Measurements from ENCODE around the gene TPMT. TPM values are rescaled to one million over a fixed set of nuclear protein-coding genes. Genes with fewer than 3 reads are reported as not detected.

Gene TPMT
- total RNA-seq, 4 donors from 2014 or later = 16.3 to 50.8 (median 26.4) TPM

DNA sequence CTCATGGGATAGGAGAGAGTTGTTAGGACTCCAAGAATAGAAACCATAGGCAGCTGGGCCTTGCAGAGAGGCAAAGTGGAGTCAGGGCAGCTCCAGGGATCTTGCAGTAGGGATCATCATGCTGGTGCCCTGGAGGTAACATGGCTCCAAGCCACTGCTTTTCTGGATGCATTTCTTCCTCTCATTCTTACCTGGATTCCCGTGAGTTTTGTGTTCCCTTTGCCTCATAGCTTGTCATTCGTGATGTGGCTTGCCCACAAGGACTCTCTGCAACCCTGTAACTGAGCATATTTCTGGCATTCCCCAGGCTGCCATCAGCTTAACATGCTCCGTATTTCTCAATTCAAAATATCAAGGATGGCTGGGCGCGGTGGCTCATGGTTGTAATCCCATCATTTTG, 37.7 kb downstream of the TPMT start:
- H3K4me1 ChIP-seq = peaks cover under 1 to 3% (median 2%) of the 10 kb centered on the region in 4 donors
- H3K27ac ChIP-seq = no peak overlapping the region
- no peaks in the 10 kb centered on the region for H3K36me3 ChIP-seq
- no peak for DNase-seq
- no peaks in the 10 kb centered on the region for H3K27me3 ChIP-seq
- H3K4me3 ChIP-seq = no peak overlapping the region
- H3K9me3 ChIP-seq = no peaks in the 10 kb centered on the region
- no peak for TF ChIP-seq POLR2A (IDR thresholded peaks at IDR 0.05)
- TF ChIP-seq, protein P1, sequence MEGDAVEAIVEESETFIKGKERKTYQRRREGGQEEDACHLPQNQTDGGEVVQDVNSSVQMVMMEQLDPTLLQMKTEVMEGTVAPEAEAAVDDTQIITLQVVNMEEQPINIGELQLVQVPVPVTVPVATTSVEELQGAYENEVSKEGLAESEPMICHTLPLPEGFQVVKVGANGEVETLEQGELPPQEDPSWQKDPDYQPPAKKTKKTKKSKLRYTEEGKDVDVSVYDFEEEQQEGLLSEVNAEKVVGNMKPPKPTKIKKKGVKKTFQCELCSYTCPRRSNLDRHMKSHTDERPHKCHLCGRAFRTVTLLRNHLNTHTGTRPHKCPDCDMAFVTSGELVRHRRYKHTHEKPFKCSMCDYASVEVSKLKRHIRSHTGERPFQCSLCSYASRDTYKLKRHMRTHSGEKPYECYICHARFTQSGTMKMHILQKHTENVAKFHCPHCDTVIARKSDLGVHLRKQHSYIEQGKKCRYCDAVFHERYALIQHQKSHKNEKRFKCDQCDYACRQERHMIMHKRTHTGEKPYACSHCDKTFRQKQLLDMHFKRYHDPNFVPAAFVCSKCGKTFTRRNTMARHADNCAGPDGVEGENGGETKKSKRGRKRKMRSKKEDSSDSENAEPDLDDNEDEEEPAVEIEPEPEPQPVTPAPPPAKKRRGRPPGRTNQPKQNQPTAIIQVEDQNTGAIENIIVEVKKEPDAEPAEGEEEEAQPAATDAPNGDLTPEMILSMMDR (IDR thresholded peaks at IDR 0.05) = no peak

DNA sequence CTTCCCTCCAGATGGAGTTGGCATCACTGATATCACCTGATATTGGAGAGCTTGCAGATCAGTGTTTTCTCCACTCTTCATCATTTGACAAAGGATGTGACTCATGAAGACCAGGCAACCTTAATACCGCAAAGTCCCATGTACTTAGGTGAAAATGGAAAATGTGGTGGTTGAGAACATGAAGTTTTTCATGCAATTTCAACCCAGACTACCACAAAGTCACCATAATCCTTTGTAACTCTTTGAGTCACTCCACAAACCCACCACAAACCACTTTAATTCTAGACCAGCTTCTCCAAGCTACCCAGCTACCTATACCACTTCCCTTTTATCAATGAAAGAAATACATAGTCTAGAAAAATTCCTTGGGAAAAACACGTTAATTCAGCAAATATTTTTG, 39.5 kb downstream of the TPMT start:
- no peaks in the 10 kb centered on the region for H3K4me1 ChIP-seq
- no peaks in the 10 kb centered on the region for H3K36me3 ChIP-seq
- DNase-seq = no peak
- H3K4me3 ChIP-seq = no peak overlapping the region
- no peaks in the 10 kb centered on the region for H3K9me3 ChIP-seq
- H3K27ac ChIP-seq = no peak overlapping the region
- TF ChIP-seq, protein P1 (IDR thresholded peaks at IDR 0.05) = no peak
- no peak for TF ChIP-seq POLR2A (IDR thresholded peaks at IDR 0.05)
- H3K27me3 ChIP-seq = no peaks in the 10 kb centered on the region

DNA sequence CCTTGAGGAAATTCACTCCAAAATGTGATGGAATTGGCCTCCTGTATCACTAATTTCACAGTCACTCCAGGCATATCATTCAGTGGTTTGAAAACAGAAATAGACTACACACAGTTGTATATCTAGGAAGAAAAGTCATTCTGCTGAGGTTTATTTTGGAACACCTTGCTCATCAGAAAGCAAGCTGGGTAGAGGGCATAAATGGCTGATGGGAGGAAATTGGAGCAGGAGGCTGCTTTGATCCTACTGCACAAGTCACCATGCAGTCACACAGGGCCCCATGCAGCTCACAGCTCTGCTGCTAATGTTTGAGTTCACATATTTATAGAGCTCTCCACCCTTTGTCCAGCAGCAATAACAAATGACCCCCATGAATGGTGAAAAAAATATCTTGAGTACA, 44.7 kb downstream of the TPMT start:
- Histone ChIP-seq H3K4me3 (no peak overlapping the region), H3K27me3 (no peaks in the 10 kb centered on the region), H3K9me3 (peaks cover 0 to 3% (median 0%) of the 10 kb centered on the region in 4 donors), H3K36me3 (no peaks in the 10 kb centered on the region), H3K27ac (no peak overlapping the region), H3K4me1 (no peaks in the 10 kb centered on the region)
- DNase-seq = no peak
- TF ChIP-seq POLR2A (IDR thresholded peaks at IDR 0.05) = no peak
- TF ChIP-seq, protein P1 (IDR thresholded peaks at IDR 0.05) = no peak

DNA sequence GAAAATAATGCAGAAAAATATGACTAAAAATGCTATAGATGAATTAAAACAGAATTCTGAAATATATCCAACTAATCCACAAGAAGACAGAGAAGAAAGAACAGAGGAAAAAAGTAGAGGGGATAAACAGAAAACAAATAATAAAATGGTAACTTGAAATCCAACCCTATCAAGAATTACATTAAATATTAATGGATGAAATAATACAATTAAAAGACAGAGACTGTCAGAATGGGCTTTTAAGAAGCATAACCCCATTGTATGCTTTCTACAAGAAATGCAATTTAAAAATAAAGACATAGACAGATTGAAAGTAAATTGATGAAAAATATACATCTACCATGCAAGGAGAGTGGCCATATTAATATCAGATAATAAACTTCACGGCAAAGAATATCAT, 47.8 kb downstream of the TPMT start:
- H3K36me3 ChIP-seq = no peaks in the 10 kb centered on the region
- DNase-seq = no peak
- TF ChIP-seq, protein P1 (IDR thresholded peaks at IDR 0.05) = no peak
- TF ChIP-seq POLR2A (IDR thresholded peaks at IDR 0.05) = no peak
- H3K27ac ChIP-seq = no peak overlapping the region
- H3K27me3 ChIP-seq = no peaks in the 10 kb centered on the region
- no peaks in the 10 kb centered on the region for H3K4me1 ChIP-seq
- no peak overlapping the region for H3K4me3 ChIP-seq
- peaks cover 0 to 3% (median 0%) of the 10 kb centered on the region in 4 donors for H3K9me3 ChIP-seq

DNA sequence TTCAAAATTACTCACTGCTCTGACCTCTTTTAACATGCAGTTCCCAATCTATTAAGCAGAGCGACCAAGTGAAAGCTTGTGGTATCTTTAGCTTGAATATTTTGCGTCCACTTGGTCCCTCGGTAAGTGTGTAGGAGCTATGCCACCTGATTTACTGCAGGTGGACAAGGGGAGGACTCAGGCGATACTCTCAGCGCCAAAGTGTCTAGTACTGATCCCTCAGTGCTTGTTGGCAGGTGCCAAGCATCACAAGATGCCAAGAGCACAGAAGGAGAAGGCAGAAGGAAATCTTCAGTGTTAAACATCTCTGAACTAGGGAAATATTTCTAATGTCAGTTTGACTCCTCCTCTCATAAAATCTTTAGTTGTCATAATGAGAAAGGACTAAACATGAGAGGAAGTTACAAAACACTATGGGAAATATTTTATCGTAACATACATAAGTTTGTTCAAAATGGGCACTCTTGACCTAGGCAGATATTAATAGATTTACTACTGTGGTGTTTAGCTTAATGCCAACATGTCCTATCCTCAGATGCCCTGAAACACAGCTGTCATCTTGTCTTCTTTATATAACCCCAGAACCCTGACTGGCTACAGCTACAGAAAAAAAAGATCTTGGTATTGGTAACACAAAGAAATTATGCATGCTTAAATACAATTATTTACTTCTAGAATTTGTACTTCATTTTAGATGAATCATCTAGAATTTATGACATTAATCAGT, 51.9 kb downstream of the TPMT start:
- no peaks in the 10 kb centered on the region for H3K36me3 ChIP-seq
- no peaks in the 10 kb centered on the region for H3K4me1 ChIP-seq
- H3K27ac ChIP-seq = no peak overlapping the region
- no peak for DNase-seq
- H3K27me3 ChIP-seq = no peaks in the 10 kb centered on the region
- H3K4me3 ChIP-seq = no peak overlapping the region
- peaks cover 0 to 3% (median 0%) of the 10 kb centered on the region in 4 donors for H3K9me3 ChIP-seq
- TF ChIP-seq POLR2A (IDR thresholded peaks at IDR 0.05) = no peak
- TF ChIP-seq, protein P1 (IDR thresholded peaks at IDR 0.05) = no peak

All from Peyer's patch (tissue), 4 donors.